HG03039 (cell line): ENCODE measurements around the gene RASA3.

Experiments
- ATAC-seq: cut with Tn5 transposase; IDR thresholded peaks from one replicate; pipeline ENCODE4 v1.9.1; 2021; ENCODE audit warnings: mild to moderate bottlenecking, moderate library complexity; ENCODE audit not compliant: unreplicated experiment

Gene RASA3

GRCh38 chr13:114042066-114042815 lies 90.2 kb downstream of the RASA3 start:
- ATAC-seq, result no peak

DNA sequence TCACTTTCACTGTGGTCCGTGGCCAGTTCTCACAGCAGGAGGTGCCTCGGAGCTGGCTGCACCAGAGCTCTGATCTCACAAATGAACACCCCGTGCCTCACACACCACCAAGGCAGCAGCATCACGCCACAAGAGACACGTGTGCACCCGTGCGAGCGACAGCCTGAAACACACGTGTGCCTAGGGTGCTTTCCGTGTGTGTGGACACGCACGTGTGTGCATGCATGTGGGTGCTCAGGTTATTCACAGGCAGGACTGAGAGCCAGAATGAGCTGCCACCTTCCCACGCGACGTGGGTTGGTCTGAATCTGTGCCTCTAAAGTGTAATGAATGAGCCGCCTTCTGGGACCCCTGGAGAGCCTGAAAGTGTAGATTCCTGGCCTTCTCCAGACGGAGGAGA lies 90.9 kb downstream of the RASA3 start:
- no peak for ATAC-seq

- ATAC-seq, result no peak
Observed at GRCh38 chr13:114039471-114040141, 92.8 kb downstream of the RASA3 start.

DNA sequence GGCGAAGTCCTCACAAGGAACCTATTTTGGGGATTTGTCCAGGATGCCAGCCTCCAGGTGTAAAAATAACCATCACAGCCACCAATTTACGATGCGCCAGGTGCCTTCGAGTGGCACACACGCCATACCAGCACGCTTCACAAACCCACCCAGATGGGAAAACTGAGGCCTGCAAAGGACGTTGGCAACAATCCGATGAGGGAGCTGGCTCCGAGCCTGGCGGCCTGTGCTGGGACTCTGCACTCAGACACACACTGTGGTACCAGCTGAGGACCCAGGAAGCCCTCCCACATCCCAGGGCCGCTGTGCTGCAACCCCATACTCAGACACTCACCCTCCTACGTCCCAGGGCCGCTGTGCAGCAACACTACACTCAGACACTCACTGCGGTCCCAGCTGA lies 93.5 kb downstream of the RASA3 start:
- no peak for ATAC-seq

DNA sequence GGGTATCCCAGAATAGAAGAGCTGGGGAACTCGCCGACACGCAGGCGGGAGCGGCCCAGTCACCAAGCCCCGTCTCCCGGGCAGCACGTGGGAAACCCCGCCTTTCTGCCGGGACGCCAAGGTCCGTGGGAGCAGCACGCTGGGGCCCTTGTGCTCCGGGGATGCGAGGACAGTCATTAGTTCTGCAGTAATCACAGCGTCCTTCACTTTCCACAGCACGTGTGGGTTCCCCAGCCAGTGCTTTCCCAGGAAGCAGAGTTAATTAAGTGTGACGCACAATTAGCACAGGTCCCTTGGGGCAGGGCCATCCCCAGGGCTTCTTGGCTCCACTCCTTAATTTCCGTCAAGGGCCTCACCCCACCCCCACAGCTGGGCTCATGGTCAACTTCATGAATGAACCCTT lies 94.2 kb downstream of the RASA3 start:
- ATAC-seq, result no peak

- no peak for ATAC-seq
Observed at GRCh38 chr13:114037674-114038073, 94.7 kb downstream of the RASA3 start.

DNA sequence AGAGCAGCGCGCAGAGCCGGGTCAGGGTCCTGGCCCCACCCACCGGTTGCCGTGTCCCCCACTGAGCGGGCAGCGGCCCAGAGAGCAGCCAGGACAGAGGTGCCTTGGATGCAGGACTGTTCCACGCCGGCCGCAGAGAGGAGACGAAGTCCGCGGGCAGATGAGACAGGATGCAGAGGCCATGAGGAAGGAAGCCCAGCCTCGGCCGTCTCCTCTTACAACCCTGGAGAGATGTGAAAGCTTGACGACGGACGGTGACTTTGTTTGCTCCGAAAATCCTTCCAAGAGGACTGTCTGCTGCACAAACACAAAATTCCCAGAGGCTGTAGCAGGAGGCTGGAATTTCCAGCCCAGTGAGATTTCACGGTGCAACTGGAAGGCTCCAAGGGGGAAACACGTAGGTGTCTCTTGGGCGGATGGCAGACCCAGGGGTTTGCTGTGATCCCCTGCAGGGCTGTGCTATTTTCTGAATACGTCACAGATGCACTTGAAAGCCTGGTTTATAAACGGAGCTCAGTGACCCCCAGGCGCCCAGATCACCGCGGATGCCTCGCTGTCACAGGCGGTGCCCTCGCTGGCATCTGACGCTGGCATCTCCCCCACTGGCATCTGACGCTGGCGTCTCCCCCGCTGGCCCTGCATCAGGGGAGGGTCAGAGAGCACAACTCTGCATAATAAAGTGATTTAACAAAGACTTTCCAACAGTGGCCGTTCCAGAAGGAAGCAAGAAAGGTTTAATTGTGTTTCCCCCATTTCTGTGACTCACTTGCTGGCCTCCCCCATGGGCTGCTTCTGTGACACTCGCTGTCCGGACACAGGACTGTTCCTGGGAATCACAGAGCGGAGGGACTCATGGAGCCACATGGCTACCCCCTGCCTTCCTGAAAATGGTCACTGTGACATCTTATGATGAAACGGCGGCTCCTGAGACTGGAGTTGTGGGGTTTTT lies 96.6 kb downstream of the RASA3 start:
- ATAC-seq, result no peak

DNA sequence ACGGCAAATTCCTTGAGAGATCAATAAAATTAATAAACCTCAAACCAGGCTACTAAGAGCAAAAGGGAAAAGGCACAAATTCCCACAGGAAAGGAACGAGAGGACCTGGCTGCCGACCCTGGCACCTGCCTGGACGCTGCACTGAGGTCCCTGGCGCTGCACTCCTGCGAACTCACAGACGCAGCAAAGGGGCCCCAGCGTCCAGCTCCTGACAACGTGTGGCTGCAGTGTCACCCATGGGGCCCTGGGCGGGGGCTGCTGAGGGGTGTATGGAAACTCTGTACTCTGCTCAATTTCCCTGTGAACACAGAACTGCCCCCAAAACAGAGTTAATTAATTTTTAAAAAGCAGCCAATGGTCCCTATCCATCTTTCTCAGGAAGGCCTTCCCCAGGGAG lies 97.2 kb downstream of the RASA3 start:
- no peak for ATAC-seq

GRCh38 chr13:114034481-114034891 lies 97.9 kb downstream of the RASA3 start:
- no peak for ATAC-seq

DNA sequence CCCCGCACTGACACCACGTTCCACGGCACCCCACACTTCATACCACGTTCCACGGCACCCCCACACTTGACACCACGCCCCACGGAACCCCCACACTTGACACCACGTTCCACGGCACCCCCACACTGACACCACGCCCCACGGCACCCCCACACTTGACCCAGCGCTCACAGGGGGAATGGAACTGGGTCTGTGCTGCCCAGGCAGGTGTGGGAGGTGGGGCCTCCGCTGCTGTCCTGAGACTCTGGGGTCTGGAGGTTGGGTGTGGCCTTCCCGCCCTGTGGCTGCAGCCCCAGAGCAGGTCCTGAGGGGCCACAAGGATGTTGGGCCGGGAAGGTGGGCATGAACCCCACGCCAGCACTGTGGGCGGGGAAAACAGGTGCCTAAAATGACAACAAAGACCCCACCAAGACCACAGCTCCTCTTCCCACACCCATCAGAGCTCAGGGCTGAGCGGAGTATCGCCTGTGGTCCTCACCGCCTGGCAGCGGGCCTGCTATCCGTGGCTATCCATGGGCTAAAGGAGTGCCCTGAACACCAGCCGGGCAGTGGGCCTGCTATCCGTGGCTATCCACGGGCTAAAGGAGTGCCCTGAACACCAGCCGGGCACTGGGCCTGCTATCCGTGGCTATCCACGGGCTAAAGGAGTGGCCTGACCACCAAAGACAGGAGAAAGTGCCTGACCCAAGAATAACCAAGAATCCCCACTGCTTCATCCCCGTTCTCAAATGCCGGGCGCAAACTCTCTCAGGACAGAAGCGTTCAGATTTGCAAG lies 98.7 kb downstream of the RASA3 start:
- ATAC-seq, result no peak

GRCh38 chr13:114032126-114032799 lies 100.2 kb downstream of the RASA3 start:
- ATAC-seq, result no peak

- no peak for ATAC-seq
Observed at GRCh38 chr13:114031631-114032030, 100.8 kb downstream of the RASA3 start.

DNA sequence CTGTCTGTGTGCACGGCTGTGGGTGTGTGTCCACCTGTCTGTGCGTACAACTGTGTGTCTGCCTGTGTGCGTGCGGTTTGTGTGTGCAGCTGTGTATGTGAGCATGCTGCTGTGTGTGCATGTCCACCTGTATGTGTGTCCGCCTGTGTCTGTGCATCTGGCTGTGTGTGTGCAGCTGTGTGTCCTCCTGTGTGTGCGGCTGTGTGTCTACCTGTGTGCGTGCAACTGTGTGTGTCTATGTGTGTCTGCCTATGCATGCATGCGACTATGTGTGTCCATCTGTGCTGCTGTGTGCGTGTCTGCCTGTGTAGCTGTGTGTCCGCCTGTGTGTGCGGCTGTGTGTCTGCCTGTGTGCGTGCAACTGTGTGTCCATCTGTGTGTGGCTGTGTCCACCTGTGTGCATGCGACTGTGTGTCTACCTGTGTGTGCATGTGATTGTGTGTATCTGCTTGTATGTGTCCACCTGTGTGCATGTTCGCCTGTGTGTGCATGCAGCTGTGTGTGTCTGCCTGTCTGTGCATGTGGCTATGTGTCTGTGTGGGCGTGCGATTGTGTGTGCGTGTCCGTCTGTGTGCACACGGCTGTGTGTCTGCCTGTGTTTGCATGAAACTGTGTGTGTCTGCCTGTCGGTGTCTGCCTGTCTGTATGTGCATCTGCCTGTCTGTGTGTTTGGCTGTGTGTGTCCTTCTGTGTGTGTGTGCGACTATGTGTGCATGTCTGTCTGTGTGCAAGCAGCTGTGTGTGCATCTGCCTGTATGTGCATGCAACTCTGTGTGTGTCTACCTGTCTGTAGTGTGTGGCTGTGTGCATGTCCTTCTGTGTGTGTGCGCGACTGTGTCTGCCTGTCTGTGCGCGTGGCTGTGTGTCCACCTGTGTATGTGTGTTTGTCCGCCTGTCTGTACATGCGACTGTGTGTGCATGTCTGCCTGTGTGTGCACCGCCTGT lies 101.5 kb downstream of the RASA3 start:
- no peak for ATAC-seq

GRCh38 chr13:114029866-114030625 lies 102.4 kb downstream of the RASA3 start:
- no peak for ATAC-seq

GRCh38 chr13:114027826-114028225 lies 104.6 kb downstream of the RASA3 start:
- ATAC-seq, result no peak

DNA sequence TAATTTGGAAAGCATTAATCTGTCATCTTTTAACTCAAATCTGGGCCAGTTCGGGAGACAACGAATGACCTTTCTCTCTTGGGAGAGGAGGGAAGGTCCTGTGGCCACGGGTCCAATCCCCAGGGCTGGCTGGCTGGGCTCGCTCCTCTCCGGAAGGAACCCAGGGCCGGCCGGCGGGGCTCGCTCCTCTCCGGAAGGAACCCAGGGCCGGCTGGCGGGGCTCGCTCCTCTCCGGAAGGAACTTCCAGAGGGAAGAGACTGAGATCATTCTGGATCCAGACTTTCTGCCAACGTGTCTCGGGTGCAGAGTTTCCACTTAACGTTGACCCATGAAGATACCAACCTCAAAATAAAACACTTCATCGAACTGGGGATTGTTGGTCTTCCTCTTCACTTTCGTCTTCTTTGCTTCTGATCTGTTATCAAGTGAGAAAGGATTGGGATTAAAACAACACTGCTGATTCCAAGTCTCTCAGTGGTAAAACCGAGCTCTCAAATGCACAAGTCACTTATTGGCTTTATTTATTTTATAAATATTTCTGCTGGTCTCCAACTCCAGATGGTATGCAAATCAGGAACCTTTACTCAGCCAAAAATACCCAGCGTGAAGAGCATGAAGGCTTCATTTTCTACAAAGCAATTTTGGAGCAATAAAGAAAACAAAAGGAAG lies 105.2 kb downstream of the RASA3 start:
- no peak for ATAC-seq

- no peak for ATAC-seq
Observed at GRCh38 chr13:114026481-114026880, 105.9 kb downstream of the RASA3 start.
